Ectodermal cell (in vitro differentiated cells): ENCODE results near the gene CLDN5.
"Not testable (repeated sequence)": the region's sequence is repeated elsewhere in the genome, so short reads cannot be mapped to it uniquely, and the experiment has no call there.

Source experiments
- H3K27ac ChIP-seq: 2 replicates; pipeline ENCODE4 v1.7.0; 2013; ENCODE audit warnings: mild to moderate bottlenecking, low read depth, low read length; ENCODE audit not compliant: insufficient read depth, poor library complexity, severe bottlenecking
- H3K27me3 ChIP-seq: 2 replicates; pipeline ENCODE4 v1.7.0; 2013; ENCODE audit warnings: mild to moderate bottlenecking, low read length; ENCODE audit not compliant: insufficient read depth, control insufficient read depth, poor library complexity, severe bottlenecking
- H3K36me3 ChIP-seq: one replicate; pipeline ENCODE4 v1.7.0; 2013; ENCODE audit warnings: low read length; ENCODE audit not compliant: control insufficient read depth, insufficient read depth
- H3K4me1 ChIP-seq: one replicate; pipeline ENCODE4 v1.7.0; 2013; ENCODE audit warnings: low read length; ENCODE audit not compliant: control insufficient read depth, insufficient read depth
- H3K4me3 ChIP-seq: 2 replicates; pipeline ENCODE4 v1.7.0; 2013; ENCODE audit warnings: low read depth, low read length, control low read depth; ENCODE audit not compliant: insufficient read depth
- H3K9me3 ChIP-seq: 2 replicates; pipeline ENCODE4 v1.7.0; 2013; ENCODE audit warnings: mild to moderate bottlenecking, low read length, moderate library complexity; ENCODE audit not compliant: control insufficient read depth
- WGBS, 2 experiments: methylation state at CpG; one replicate each; pipeline ENCODE4 v1.1.7; 2013; ENCODE audit warnings: missing lambda C conversion rate in 2 of 2; 5-methylcytosine and 5-hydroxymethylcytosine counted together

Gene CLDN5

GRCh38 chr22:19533049-19533626 is 8.9 kb upstream of the CLDN5 start:
- H3K27ac ChIP-seq = no peak overlapping the region
- no peak overlapping the region for H3K4me3 ChIP-seq
- no peaks in the 10 kb centered on the region for H3K27me3 ChIP-seq
- no peaks in the 10 kb centered on the region for H3K36me3 ChIP-seq
- WGBS, 2 experiments = 91 to 92% methylated on average over 8 of the region's 8 CpGs
- H3K4me1 ChIP-seq = no peaks in the 10 kb centered on the region
- no peaks in the 10 kb centered on the region for H3K9me3 ChIP-seq

- H3K27ac ChIP-seq, H3K4me3 ChIP-seq, H3K36me3 ChIP-seq, H3K27me3 ChIP-seq, H3K4me1 ChIP-seq, H3K9me3 ChIP-seq: not testable (repeated sequence)
- WGBS, 2 experiments = 90 to 94% methylated on average over 6 of the region's 6 CpGs
Observed at GRCh38 chr22:19531327-19531726, 7.1 kb upstream of the CLDN5 start.

DNA sequence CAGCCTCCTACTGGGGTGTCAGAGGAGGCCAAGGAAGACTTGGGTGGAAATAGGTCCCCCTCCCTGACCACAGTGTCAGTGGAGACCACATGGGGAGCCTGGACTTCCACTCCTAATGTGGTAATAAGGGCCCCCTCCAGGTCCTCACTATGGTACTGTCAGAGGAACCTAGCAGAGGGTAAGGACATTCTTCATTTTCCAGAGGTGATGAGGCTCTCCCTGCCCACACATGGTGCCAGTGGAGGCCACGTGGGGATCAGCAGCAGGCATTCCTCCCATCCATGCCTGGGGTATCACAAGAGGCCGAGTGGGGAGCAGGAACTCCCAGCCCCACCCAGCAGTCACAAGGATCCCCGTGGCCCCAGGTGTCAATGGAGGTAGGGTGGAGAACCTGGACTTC is 6.5 kb upstream of the CLDN5 start:
- H3K4me3 ChIP-seq = no peak overlapping the region
- H3K4me1 ChIP-seq = no peaks in the 10 kb centered on the region
- H3K27me3 ChIP-seq = peaks cover 11% of the 10 kb centered on the region
- WGBS, 2 experiments = 78 to 84% methylated on average over 3 of the region's 3 CpGs
- H3K27ac ChIP-seq = no peak overlapping the region
- no peaks in the 10 kb centered on the region for H3K9me3 ChIP-seq
- no peaks in the 10 kb centered on the region for H3K36me3 ChIP-seq

- Histone ChIP-seq H3K27me3 (peaks cover 20% of the 10 kb centered on the region), H3K4me1 (peaks cover 4% of the 10 kb centered on the region), H3K36me3 (no peaks in the 10 kb centered on the region), H3K4me3 (no peak overlapping the region), H3K27ac (no peak overlapping the region), H3K9me3 (no peaks in the 10 kb centered on the region)
- 91 to 94% methylated on average over 4 of the region's 4 CpGs for WGBS, 2 experiments
Observed at GRCh38 chr22:19529811-19530210, 5.6 kb upstream of the CLDN5 start.

- Histone ChIP-seq H3K27me3 (peaks cover 38% of the 10 kb centered on the region), H3K9me3 (no peaks in the 10 kb centered on the region), H3K36me3 (no peaks in the 10 kb centered on the region), H3K4me1 (peaks cover 7% of the 10 kb centered on the region), H3K27ac (no peak overlapping the region), H3K4me3 (no peak overlapping the region)
- 92 to 93% methylated on average over 17 of the region's 17 CpGs for WGBS, 2 experiments
Observed at GRCh38 chr22:19527861-19528417, 3.7 kb upstream of the CLDN5 start.

GRCh38 chr22:19527321-19527721 is 3.1 kb upstream of the CLDN5 start:
- Histone ChIP-seq H3K9me3 (no peaks in the 10 kb centered on the region), H3K36me3 (no peaks in the 10 kb centered on the region), H3K4me3 (no peak overlapping the region), H3K27me3 (peaks cover 45% of the 10 kb centered on the region), H3K4me1 (peaks cover 13% of the 10 kb centered on the region), H3K27ac (no peak overlapping the region)
- WGBS, 2 experiments = 92 to 93% methylated on average over 5 of the region's 5 CpGs

- peaks cover 19% of the 10 kb centered on the region for H3K4me1 ChIP-seq
- no peak overlapping the region for H3K4me3 ChIP-seq
- no peaks in the 10 kb centered on the region for H3K36me3 ChIP-seq
- peaks cover 51% of the 10 kb centered on the region for H3K27me3 ChIP-seq
- WGBS, 2 experiments = 84 to 85% methylated on average over 7 of the region's 7 CpGs
- no peaks in the 10 kb centered on the region for H3K9me3 ChIP-seq
- no peak overlapping the region for H3K27ac ChIP-seq
Observed at GRCh38 chr22:19526702-19527111, 2.5 kb upstream of the CLDN5 start.

DNA sequence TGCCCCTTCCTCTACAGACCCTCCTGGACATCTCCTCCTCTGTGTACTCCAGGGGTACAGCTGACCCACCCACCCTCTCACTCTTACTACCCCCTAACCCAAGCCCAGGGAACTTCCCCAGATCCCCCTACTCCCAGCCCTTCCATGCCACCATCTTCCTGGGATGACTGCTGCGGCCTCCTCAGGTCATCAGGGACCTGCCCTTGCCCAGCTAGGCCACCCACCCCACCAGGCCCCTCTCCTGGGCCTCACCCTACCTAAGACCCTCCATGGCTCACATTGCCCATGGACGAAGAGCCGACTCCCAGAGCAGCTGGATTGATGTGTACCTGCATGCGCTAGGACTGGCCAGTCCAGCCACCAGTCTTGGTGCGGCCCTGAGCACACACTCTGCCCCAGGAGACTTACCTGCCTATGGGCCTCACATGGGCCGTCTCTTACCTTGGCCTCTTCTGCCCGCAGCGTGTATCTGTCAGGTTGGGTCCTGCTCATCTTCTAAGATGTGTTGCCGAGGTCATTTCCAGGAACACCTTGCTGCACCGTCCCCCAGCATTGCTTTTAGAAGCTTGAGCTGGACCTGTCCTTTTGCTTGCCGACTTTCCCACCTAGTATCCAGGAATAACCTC is 2.0 kb upstream of the CLDN5 start:
- no peak overlapping the region for H3K27ac ChIP-seq
- no peaks in the 10 kb centered on the region for H3K9me3 ChIP-seq
- H3K36me3 ChIP-seq = no peaks in the 10 kb centered on the region
- 95 to 96% methylated on average over 11 of the region's 11 CpGs for WGBS, 2 experiments
- H3K27me3 ChIP-seq = peaks cover 54% of the 10 kb centered on the region
- H3K4me3 ChIP-seq = no peak overlapping the region
- peaks cover 21% of the 10 kb centered on the region for H3K4me1 ChIP-seq

- Histone ChIP-seq H3K36me3 (no peaks in the 10 kb centered on the region), H3K4me3 (no peak overlapping the region), H3K27ac (no peak overlapping the region), H3K4me1 (peaks cover 21% of the 10 kb centered on the region), H3K27me3 (peaks cover 54% of the 10 kb centered on the region), H3K9me3 (no peaks in the 10 kb centered on the region)
- 89 to 93% methylated on average over 3 of the region's 3 CpGs for WGBS, 2 experiments
Observed at GRCh38 chr22:19525666-19526065, 1.5 kb upstream of the CLDN5 start.

GRCh38 chr22:19525116-19525660 is 978 bp upstream of the CLDN5 start:
- peaks cover 54% of the 10 kb centered on the region for H3K27me3 ChIP-seq
- H3K4me3 ChIP-seq = peak overlapping the region; percentile 42
- no peaks in the 10 kb centered on the region for H3K36me3 ChIP-seq
- WGBS, 2 experiments = 90% methylated on average over 15 of the region's 15 CpGs
- H3K9me3 ChIP-seq = no peaks in the 10 kb centered on the region
- H3K27ac ChIP-seq = no peak overlapping the region
- peaks cover 21% of the 10 kb centered on the region for H3K4me1 ChIP-seq
